K562 (cell line): Measurements from ENCODE around the gene C1QTNF5. TPM values are rescaled to one million over a fixed set of nuclear protein-coding genes. Genes with fewer than 3 reads are reported as not detected.

ENCODE experiments used
- ARID2 ChIP-seq: fragments of 450-650 bp; IDR thresholded peaks from 2 replicates; pipeline ENCODE4 v1.6.1; 2017; ENCODE audit warnings: antibody characterized with exemption, mild to moderate bottlenecking
- CSDE1 ChIP-seq, 2 experiments: fragments of 450-650 bp; IDR thresholded peaks; 2 replicates each; pipeline ENCODE4 v1.6.1; 2016; ENCODE audit warnings: mild to moderate bottlenecking in 1 of 2
- FOXJ2 ChIP-seq: fragments of 200-800 bp; sonication (Bioruptor generic); IDR thresholded peaks from 2 replicates; pipeline ENCODE4 v1.6.1; 2016; ENCODE audit warnings: missing genetic modification characterization, missing compliant biosample characterization
- FOXJ3 ChIP-seq: sonication (generic); formaldehyde crosslinking; IDR thresholded peaks from 2 replicates; pipeline ENCODE4 v1.4.0; 2020; ENCODE audit warnings: mild to moderate bottlenecking, missing genetic modification reagents
- HDAC8 ChIP-seq: fragments of 450-650 bp; IDR thresholded peaks from 2 replicates; pipeline ENCODE4 v1.6.1; 2016; ENCODE audit warnings: mild to moderate bottlenecking, missing genetic modification characterization, moderate library complexity, missing compliant biosample characterization
- KLF16 ChIP-seq: IDR thresholded peaks from 2 replicates; pipeline ENCODE4 v1.6.1; 2016; ENCODE audit warnings: antibody characterized with exemption
- L3MBTL2 ChIP-seq: fragments of 450-650 bp; IDR thresholded peaks from 2 replicates; pipeline ENCODE4 v1.6.1; 2016; ENCODE audit warnings: mild to moderate bottlenecking, moderate library complexity
- MAZ ChIP-seq, 2 experiments: fragments of 450-650 bp in 1 of 2; sonication (generic) in 1 of 2; formaldehyde crosslinking; IDR thresholded peaks in 1 of 2; conservative IDR thresholded peaks in 1 of 2; 2 replicates each; pipeline versions ENCODE4 v1.4.0 to v1.5.0; 2020; ENCODE audit warnings: mild to moderate bottlenecking in 1 of 2, missing genetic modification reagents in 1 of 2
- MED1 ChIP-seq: sonication (generic); formaldehyde crosslinking; IDR thresholded peaks from 2 replicates; pipeline ENCODE4 v1.8.1; 2023; ENCODE audit warnings: missing genetic modification reagents, borderline replicate concordance
- NCOA1 ChIP-seq: fragments of 450-650 bp; IDR thresholded peaks from 2 replicates; pipeline ENCODE4 v1.6.1; 2016; ENCODE audit warnings: low read depth
- NEUROD1 ChIP-seq: fragments of 150-350 bp; IDR thresholded peaks from 2 replicates; pipeline ENCODE4 v1.6.1; 2014; ENCODE audit warnings: borderline replicate concordance, low read length, low read depth; ENCODE audit not compliant: partially characterized antibody
- PHF8 ChIP-seq: fragments of 200-600 bp; sonication (generic); IDR thresholded peaks from 2 replicates; pipeline ENCODE4 v1.6.1; 2012; ENCODE audit warnings: mixed run types, mild to moderate bottlenecking, inconsistent platforms, low read length, moderate library complexity, borderline replicate concordance
- SAP30 ChIP-seq: fragments of 200-600 bp; sonication (generic); IDR thresholded peaks from 2 replicates; pipeline ENCODE4 v1.6.1; 2012; ENCODE audit warnings: borderline replicate concordance, low read depth, mild to moderate bottlenecking, moderate library complexity, low read length, control low read depth, inconsistent platforms; ENCODE audit not compliant: insufficient read depth, poor library complexity, severe bottlenecking
- SMC3 ChIP-seq: conservative IDR thresholded peaks from 2 replicates; pipeline ENCODE4 v1.6.1; 2011; ENCODE audit warnings: low read depth, low read length, improper control_type of control experiment; ENCODE audit not compliant: insufficient read depth
- U2AF2 ChIP-seq: fragments of 200-400 bp; formaldehyde crosslinking; optimal IDR thresholded peaks from 2 replicates; pipeline ENCODE3; 2017; ENCODE audit warnings: low read depth, mild to moderate bottlenecking, low read length
- ZBED1 ChIP-seq: IDR thresholded peaks from 2 replicates; pipeline ENCODE4 v1.6.1; 2014
- ZNF57 ChIP-seq: fragments of 450-650 bp; formaldehyde crosslinking; IDR thresholded peaks from 2 replicates; pipeline ENCODE4 v1.4.0; 2020; ENCODE audit warnings: mild to moderate bottlenecking, moderate library complexity
- polyA plus RNA-seq, 8 experiments: library from polyadenylated mRNA; depleted of rRNA in 4 of 8; stranded (reverse) in 5 of 8; unstranded in 3 of 8; fragments of >200 nt; fragmentation: Nextera tagmentation in 2 of 8; fragmentation: Illumina TruSeq in 1 of 8; extraction: Ambion mirVana in 2 of 8; extraction: Trizol in 1 of 8; gene quantifications; 2 replicates each; pipeline versions ENCODE4 v1.2.1 to v1.2.3, GENCODE V29; 2011 to 2014; ENCODE audit warnings: inconsistent platforms in 1 of 8, missing spikeins in 1 of 8
- total RNA-seq, 7 experiments: library from RNA; depleted of rRNA in 6 of 7; stranded (reverse); fragments of >200 nt in 6 of 7; fragmentation: Illumina TruSeq in 2 of 7; extraction: Trizol in 2 of 7; gene quantifications; 2 replicates each; pipeline versions ENCODE4 v1.2.1 to v1.2.3, GENCODE V29; 2011 to 2021; ENCODE audit warnings: low replicate concordance in 1 of 7
- TF ChIP-seq, protein P1 (sequence below): fragments of 450-650 bp; IDR thresholded peaks from 2 replicates; pipeline ENCODE4 v1.6.1; 2018; ENCODE audit not compliant: partially characterized antibody
- TF ChIP-seq, protein P2 (sequence below), 2 experiments: fragments of 450-650 bp; IDR thresholded peaks; 2 replicates each; pipeline ENCODE4 v1.6.1; 2016
- TF ChIP-seq, protein P3 (sequence below): fragments of 450-650 bp; IDR thresholded peaks from 2 replicates; pipeline ENCODE4 v1.6.1; 2016; ENCODE audit warnings: mild to moderate bottlenecking

C1QTNF5 gene
- total and polyA plus RNA-seq, 9 of the 15 experiments (the other 6 are each of a cell fraction or from before 2014, with no cell fraction given): 0.07 to 0.76 (median 0.24) TPM; not detected in 1

DNA sequence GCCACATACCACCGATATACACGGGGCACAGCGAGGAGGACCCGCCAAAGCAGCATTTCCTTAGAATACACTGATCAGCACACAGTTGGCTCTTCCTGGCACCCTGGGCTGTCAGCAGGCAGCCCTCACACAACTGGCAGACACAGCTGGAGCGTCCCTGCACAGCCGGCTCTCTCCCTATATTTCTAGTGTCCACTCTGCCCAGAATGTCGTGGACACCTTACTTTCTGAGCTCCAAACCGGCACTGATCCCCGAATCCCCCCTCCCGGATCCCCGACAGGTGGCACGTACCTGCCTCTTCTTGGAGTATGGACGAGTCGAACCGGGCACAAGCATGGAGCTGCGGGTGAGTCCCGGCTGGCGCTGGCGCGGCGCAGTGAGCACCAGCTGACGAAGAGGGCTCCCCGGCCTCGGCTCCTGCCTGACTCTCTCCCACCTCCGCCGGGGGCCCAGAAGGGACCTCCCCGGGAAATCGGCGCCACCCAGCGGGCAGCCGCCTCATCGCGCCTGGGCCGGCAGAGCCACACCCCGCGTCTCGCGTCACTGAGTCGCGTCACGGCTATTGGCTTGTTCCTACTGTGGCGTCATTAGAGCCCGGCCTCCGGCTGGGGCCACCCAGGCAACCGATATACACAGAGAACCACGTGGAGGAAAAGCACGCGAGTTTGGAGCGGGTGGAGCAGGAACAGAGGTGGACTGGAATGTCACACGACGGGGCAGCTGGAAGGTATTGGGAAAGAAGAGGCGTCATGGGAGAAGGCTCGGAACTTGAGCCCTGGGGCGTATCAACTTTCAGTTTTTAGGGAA is 40.7 kb upstream of the C1QTNF5 start, which contains the start of gene USP2 (continued):
- peak; percentile 93 for TF ChIP-seq L3MBTL2
- TF ChIP-seq U2AF2: no peak
- TF ChIP-seq FOXJ2 (tag): peak; percentile 99
- 0 out of 2 replicates have a peak, but pooled peaks have one; percentile 19 for TF ChIP-seq HDAC8 (tag)
- TF ChIP-seq, protein P1, sequence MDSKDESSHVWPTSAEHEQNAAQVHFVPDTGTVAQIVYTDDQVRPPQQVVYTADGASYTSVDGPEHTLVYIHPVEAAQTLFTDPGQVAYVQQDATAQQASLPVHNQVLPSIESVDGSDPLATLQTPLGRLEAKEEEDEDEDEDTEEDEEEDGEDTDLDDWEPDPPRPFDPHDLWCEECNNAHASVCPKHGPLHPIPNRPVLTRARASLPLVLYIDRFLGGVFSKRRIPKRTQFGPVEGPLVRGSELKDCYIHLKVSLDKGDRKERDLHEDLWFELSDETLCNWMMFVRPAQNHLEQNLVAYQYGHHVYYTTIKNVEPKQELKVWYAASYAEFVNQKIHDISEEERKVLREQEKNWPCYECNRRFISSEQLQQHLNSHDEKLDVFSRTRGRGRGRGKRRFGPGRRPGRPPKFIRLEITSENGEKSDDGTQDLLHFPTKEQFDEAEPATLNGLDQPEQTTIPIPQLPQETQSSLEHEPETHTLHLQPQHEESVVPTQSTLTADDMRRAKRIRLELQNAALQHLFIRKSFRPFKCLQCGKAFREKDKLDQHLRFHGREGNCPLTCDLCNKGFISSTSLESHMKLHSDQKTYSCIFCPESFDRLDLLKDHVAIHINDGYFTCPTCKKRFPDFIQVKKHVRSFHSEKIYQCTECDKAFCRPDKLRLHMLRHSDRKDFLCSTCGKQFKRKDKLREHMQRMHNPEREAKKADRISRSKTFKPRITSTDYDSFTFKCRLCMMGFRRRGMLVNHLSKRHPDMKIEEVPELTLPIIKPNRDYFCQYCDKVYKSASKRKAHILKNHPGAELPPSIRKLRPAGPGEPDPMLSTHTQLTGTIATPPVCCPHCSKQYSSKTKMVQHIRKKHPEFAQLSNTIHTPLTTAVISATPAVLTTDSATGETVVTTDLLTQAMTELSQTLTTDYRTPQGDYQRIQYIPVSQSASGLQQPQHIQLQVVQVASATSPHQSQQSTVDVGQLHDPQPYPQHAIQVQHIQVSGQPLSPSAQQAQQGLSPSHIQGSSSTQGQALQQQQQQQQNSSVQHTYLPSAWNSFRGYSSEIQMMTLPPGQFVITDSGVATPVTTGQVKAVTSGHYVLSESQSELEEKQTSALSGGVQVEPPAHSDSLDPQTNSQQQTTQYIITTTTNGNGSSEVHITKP: peak; percentile 31
- peak; percentile 95 for TF ChIP-seq FOXJ3 (CRISPR knock-in tag)
- TF ChIP-seq PHF8: peak; percentile 53; the same call in 1 of the 2 replicates
- peak in 1 of 2 experiments; percentile 78; a peak in 2 of 4 replicates for TF ChIP-seq CSDE1 (IDR thresholded peaks at IDR 0.05)
- peak; percentile 95 to 99 for TF ChIP-seq MAZ (CRISPR knock-in tag; conservative IDR thresholded peaks at IDR 0.05 in 1 of 2, IDR thresholded peaks at IDR 0.05 in 1 of 2)
- TF ChIP-seq NCOA1: no peak
- TF ChIP-seq, protein P2, sequence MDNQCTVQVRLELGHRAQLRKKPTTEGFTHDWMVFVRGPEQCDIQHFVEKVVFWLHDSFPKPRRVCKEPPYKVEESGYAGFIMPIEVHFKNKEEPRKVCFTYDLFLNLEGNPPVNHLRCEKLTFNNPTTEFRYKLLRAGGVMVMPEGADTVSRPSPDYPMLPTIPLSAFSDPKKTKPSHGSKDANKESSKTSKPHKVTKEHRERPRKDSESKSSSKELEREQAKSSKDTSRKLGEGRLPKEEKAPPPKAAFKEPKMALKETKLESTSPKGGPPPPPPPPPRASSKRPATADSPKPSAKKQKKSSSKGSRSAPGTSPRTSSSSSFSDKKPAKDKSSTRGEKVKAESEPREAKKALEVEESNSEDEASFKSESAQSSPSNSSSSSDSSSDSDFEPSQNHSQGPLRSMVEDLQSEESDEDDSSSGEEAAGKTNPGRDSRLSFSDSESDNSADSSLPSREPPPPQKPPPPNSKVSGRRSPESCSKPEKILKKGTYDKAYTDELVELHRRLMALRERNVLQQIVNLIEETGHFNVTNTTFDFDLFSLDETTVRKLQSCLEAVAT (IDR thresholded peaks at IDR 0.05): peak in 1 of 2 experiments; percentile 15; a peak in 1 of 4 replicates
- TF ChIP-seq ZBED1: no peak
- TF ChIP-seq NEUROD1: peak; percentile 74
- 0 out of 2 replicates have a peak, but pooled peaks have one; percentile 22 for TF ChIP-seq KLF16
- TF ChIP-seq ZNF57: no peak
- peak; percentile 99 for TF ChIP-seq SAP30
- TF ChIP-seq MED1 (CRISPR knock-in tag): no peak
- TF ChIP-seq SMC3: peak; percentile 58; the same call in 1 of the 2 replicates
- TF ChIP-seq, protein P3, sequence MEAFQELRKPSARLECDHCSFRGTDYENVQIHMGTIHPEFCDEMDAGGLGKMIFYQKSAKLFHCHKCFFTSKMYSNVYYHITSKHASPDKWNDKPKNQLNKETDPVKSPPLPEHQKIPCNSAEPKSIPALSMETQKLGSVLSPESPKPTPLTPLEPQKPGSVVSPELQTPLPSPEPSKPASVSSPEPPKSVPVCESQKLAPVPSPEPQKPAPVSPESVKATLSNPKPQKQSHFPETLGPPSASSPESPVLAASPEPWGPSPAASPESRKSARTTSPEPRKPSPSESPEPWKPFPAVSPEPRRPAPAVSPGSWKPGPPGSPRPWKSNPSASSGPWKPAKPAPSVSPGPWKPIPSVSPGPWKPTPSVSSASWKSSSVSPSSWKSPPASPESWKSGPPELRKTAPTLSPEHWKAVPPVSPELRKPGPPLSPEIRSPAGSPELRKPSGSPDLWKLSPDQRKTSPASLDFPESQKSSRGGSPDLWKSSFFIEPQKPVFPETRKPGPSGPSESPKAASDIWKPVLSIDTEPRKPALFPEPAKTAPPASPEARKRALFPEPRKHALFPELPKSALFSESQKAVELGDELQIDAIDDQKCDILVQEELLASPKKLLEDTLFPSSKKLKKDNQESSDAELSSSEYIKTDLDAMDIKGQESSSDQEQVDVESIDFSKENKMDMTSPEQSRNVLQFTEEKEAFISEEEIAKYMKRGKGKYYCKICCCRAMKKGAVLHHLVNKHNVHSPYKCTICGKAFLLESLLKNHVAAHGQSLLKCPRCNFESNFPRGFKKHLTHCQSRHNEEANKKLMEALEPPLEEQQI: no peak
- TF ChIP-seq ARID2: 0 out of 2 replicates have a peak, but pooled peaks have one; percentile 52
